ENCODE measurements around the gene CENPF.

GRCh38 chr1:214649607-214650006, 46.6 kb downstream of the CENPF start:
- TF ChIP-seq, protein P1, sequence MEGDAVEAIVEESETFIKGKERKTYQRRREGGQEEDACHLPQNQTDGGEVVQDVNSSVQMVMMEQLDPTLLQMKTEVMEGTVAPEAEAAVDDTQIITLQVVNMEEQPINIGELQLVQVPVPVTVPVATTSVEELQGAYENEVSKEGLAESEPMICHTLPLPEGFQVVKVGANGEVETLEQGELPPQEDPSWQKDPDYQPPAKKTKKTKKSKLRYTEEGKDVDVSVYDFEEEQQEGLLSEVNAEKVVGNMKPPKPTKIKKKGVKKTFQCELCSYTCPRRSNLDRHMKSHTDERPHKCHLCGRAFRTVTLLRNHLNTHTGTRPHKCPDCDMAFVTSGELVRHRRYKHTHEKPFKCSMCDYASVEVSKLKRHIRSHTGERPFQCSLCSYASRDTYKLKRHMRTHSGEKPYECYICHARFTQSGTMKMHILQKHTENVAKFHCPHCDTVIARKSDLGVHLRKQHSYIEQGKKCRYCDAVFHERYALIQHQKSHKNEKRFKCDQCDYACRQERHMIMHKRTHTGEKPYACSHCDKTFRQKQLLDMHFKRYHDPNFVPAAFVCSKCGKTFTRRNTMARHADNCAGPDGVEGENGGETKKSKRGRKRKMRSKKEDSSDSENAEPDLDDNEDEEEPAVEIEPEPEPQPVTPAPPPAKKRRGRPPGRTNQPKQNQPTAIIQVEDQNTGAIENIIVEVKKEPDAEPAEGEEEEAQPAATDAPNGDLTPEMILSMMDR (IDR thresholded peaks at IDR 0.05): no peak
- no peak for TF ChIP-seq POLR2A (IDR thresholded peaks at IDR 0.05)

Measured in heart left ventricle (tissue), 13 donors.